ACC112 (cell line): ENCODE data around the gene SUN5.

Experiments used
- H2AFZ ChIP-seq: fragments of 200-600 bp; sonication (generic); one replicate; pipeline ENCODE4 v1.6.0; 2017; ENCODE audit warnings: antibody characterized with exemption, low read length; ENCODE audit not compliant: unreplicated experiment
- H3K27ac ChIP-seq: fragments of 200-600 bp; sonication (generic); 2 replicates; pipeline ENCODE4 v1.5.1; 2014; ENCODE audit warnings: low read depth, mild to moderate bottlenecking, antibody characterized with exemption, low read length, moderate library complexity
- H3K27me3 ChIP-seq: fragments of 200-600 bp; sonication (generic); 2 replicates; pipeline ENCODE4 v1.6.1; 2014; ENCODE audit warnings: mild to moderate bottlenecking, antibody characterized with exemption, low read length, moderate library complexity, mixed read lengths; ENCODE audit not compliant: insufficient read depth
- H3K36me3 ChIP-seq: fragments of 200-600 bp; sonication (generic); 2 replicates; pipeline ENCODE4 v1.6.1; 2016; ENCODE audit warnings: mild to moderate bottlenecking, antibody characterized with exemption, low read length, moderate library complexity, mixed read lengths; ENCODE audit not compliant: insufficient read depth
- H3K4me1 ChIP-seq: fragments of 200-600 bp; sonication (generic); one replicate; pipeline ENCODE4 v1.6.1; 2016; ENCODE audit warnings: low read length, mixed read lengths; ENCODE audit not compliant: insufficient read depth, unreplicated experiment, control insufficient read depth
- H3K4me3 ChIP-seq: fragments of 200-600 bp; sonication (generic); 2 replicates; pipeline ENCODE4 v1.5.1; 2014; ENCODE audit warnings: mild to moderate bottlenecking, low read depth, low read length
- H3K79me2 ChIP-seq: fragments of 200-600 bp; sonication (generic); one replicate; pipeline ENCODE4 v1.6.0; 2016; ENCODE audit warnings: low read length; ENCODE audit not compliant: control insufficient read depth, unreplicated experiment, insufficient read depth

The SUN5 gene

GRCh38 chr20:33034901-33035492 lies 30.8 kb upstream of the SUN5 start:
- H3K27ac ChIP-seq = no peak overlapping the region
- H3K79me2 ChIP-seq = no peaks in the 10 kb centered on the region
- peaks cover 84% of the 10 kb centered on the region for H3K27me3 ChIP-seq
- no peak overlapping the region for H3K4me3 ChIP-seq
- H3K4me1 ChIP-seq = no peaks in the 10 kb centered on the region
- H3K36me3 ChIP-seq = no peaks in the 10 kb centered on the region
- H2AFZ ChIP-seq = no peak overlapping the region

GRCh38 chr20:33034115-33034514 lies 29.9 kb upstream of the SUN5 start:
- Histone ChIP-seq H3K27ac (no peak overlapping the region), H3K36me3 (no peaks in the 10 kb centered on the region), H3K4me1 (no peaks in the 10 kb centered on the region), H3K27me3 (peaks cover 84% of the 10 kb centered on the region), H2AFZ (no peak overlapping the region), H3K79me2 (no peaks in the 10 kb centered on the region), H3K4me3 (no peak overlapping the region)

- no peak overlapping the region for H2AFZ ChIP-seq
- H3K36me3 ChIP-seq = no peaks in the 10 kb centered on the region
- no peaks in the 10 kb centered on the region for H3K4me1 ChIP-seq
- H3K27ac ChIP-seq = no peak overlapping the region
- peaks cover 84% of the 10 kb centered on the region for H3K27me3 ChIP-seq
- no peaks in the 10 kb centered on the region for H3K79me2 ChIP-seq
- no peak overlapping the region for H3K4me3 ChIP-seq
Measured at GRCh38 chr20:33033381-33033780, 29.1 kb upstream of the SUN5 start.

GRCh38 chr20:33032555-33032954 lies 28.3 kb upstream of the SUN5 start:
- peaks cover 84% of the 10 kb centered on the region for H3K27me3 ChIP-seq
- H3K4me1 ChIP-seq = no peaks in the 10 kb centered on the region
- no peak overlapping the region for H3K27ac ChIP-seq
- H3K79me2 ChIP-seq = no peaks in the 10 kb centered on the region
- no peak overlapping the region for H3K4me3 ChIP-seq
- H3K36me3 ChIP-seq = no peaks in the 10 kb centered on the region
- no peak overlapping the region for H2AFZ ChIP-seq

- H3K4me3 ChIP-seq = no peak within 1 kb of the TSS
- H3K36me3 ChIP-seq = no peaks in the 10 kb centered on the region
- no peaks in the 10 kb centered on the region for H3K79me2 ChIP-seq
- H3K27ac ChIP-seq = no peak within 1 kb of the TSS
- H3K27me3 ChIP-seq = peaks cover 85% of the 10 kb centered on the region
- no peaks in the 10 kb centered on the region for H3K4me1 ChIP-seq
- H2AFZ ChIP-seq = no peak within 1 kb of the TSS
Measured at GRCh38 chr20:33031531-33031930, 27.3 kb upstream of the SUN5 start, which contains the start of gene BPIFB6. Gene BPIFB6, plus strand, starts transcription at chr20:33031648. Its CDS starts 0 bp downstream, at chr20:33031648.

- Histone ChIP-seq H3K27ac (no peak overlapping the region), H3K4me3 (no peak overlapping the region), H3K4me1 (no peaks in the 10 kb centered on the region), H3K79me2 (no peaks in the 10 kb centered on the region), H3K27me3 (peaks cover 88% of the 10 kb centered on the region), H3K36me3 (no peaks in the 10 kb centered on the region), H2AFZ (no peak overlapping the region)
Measured at GRCh38 chr20:33030569-33030968, 26.3 kb upstream of the SUN5 start.

- H2AFZ ChIP-seq = no peak overlapping the region
- H3K4me1 ChIP-seq = no peaks in the 10 kb centered on the region
- no peak overlapping the region for H3K4me3 ChIP-seq
- no peaks in the 10 kb centered on the region for H3K79me2 ChIP-seq
- peaks cover 88% of the 10 kb centered on the region for H3K27me3 ChIP-seq
- no peak overlapping the region for H3K27ac ChIP-seq
- H3K36me3 ChIP-seq = no peaks in the 10 kb centered on the region
Measured at GRCh38 chr20:33030076-33030475, 25.8 kb upstream of the SUN5 start.

- no peak overlapping the region for H3K4me3 ChIP-seq
Measured at GRCh38 chr20:33028875-33029274, 24.6 kb upstream of the SUN5 start.

GRCh38 chr20:33027769-33028751 lies 23.8 kb upstream of the SUN5 start:
- peaks cover 85% of the 10 kb centered on the region for H3K27me3 ChIP-seq
- no peaks in the 10 kb centered on the region for H3K79me2 ChIP-seq
- H3K4me3 ChIP-seq = no peak overlapping the region
- no peaks in the 10 kb centered on the region for H3K36me3 ChIP-seq
- H3K27ac ChIP-seq = no peak overlapping the region
- no peak overlapping the region for H2AFZ ChIP-seq
- H3K4me1 ChIP-seq = no peaks in the 10 kb centered on the region

More at GRCh38 chr20:33028875-33029274, 24.6 kb upstream of the SUN5 start:
- H2AFZ ChIP-seq = no peak overlapping the region
- no peaks in the 10 kb centered on the region for H3K79me2 ChIP-seq
- no peak overlapping the region for H3K27ac ChIP-seq
- peaks cover 87% of the 10 kb centered on the region for H3K27me3 ChIP-seq
- no peaks in the 10 kb centered on the region for H3K36me3 ChIP-seq
- H3K4me1 ChIP-seq = no peaks in the 10 kb centered on the region

GRCh38 chr20:33026779-33027759 lies 22.8 kb upstream of the SUN5 start:
- Histone ChIP-seq H3K27me3 (peaks cover 90% of the 10 kb centered on the region), H3K27ac (no peak overlapping the region), H3K79me2 (no peaks in the 10 kb centered on the region), H3K4me3 (no peak overlapping the region), H2AFZ (no peak overlapping the region), H3K4me1 (no peaks in the 10 kb centered on the region), H3K36me3 (no peaks in the 10 kb centered on the region)
